GM21723 (cell line): ENCODE data around the gene NANOGP8.

Experiments used
- ATAC-seq: cut with Tn5 transposase; IDR thresholded peaks from one replicate; pipeline ENCODE4 v1.9.1; 2021; ENCODE audit warnings: mild to moderate bottlenecking, moderate library complexity; ENCODE audit not compliant: unreplicated experiment

The NANOGP8 gene

DNA sequence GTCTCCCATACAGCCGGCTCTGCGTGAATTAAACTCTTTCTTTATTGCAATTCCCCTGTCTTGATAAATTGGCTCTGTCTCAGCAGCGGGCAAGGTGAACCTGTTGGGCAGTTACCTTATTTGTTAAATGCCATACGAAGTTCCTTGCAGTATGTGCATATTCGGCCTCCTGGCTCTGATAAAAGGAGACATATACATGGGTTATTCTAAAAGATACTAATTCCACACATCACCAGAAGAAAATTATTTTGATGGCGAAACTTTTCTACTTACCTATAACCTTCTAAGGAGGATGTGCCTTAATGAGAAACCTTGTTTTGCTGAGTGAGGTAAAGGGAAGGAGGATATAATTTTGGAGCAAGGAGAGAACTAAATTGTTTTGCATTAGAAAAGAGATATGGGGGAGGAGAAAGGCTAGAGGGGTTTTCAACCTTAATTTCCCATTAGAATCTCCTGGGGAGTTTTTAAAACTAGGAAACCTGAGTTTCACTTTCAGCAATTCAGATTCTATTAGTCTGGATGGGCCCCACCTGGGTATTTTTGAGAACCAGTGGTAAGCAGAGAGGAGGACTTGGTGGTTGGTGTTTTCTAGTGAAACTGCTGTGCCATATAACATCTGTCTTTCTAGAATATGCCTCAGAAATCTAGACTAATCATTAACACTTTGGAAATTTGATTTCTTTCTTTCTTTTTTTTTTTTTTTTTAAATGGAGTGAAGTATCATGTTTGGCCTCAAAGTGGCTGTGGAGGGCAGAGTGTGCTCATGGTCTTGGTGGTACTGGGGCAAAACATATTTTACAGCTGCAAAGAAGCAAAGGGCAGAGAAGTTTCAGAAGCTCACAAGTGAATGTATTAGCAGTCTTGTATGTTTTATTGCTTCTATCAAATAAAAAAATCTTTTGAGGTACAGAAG, 23.0 kb downstream of the NANOGP8 start:
- peak; percentile 48 for ATAC-seq

GRCh38 chr15:35061161-35061824, 23.8 kb downstream of the NANOGP8 start:
- ATAC-seq = no peak

GRCh38 chr15:35060591-35060990, 24.5 kb downstream of the NANOGP8 start:
- ATAC-seq = no peak

- ATAC-seq = no peak
These were observed 26.5 kb downstream of the NANOGP8 start for GRCh38 chr15:35058534-35059054.

DNA sequence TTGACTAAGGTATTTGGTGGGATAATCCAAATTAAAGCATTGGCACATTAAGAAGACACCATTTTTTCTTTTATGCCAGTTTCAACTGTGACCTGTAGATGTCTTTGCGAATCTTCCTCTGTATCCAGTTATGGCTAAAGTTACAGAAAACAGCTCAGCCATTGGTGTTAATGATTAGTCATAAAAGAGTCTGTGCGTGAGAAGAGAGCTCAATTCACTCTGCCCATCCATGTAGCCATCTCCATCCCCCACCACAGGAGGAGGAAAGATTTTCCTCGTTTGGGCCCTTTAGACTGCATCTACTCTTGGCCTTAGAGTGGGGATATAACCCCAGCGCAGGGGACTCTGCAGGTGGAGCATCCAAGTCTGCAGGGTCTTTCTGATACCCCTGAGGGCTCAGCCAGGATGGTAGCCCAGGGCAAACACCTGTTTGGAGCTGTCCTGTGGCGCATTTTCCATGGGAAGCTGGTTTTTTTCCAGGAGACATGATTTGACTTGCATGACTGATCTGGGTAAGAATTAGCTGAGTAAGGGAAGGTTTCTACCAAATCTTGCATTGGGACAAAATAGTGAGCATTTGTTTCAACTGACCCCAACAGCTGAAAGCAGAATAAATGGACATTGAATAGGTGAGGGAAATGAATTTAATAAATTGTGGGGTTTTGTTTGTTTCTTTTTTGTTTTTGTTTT, 29.5 kb downstream of the NANOGP8 start:
- ATAC-seq = no peak

- ATAC-seq = no peak
These were observed 30.7 kb downstream of the NANOGP8 start for GRCh38 chr15:35054380-35054779.

- ATAC-seq = no peak
These were observed 37.1 kb downstream of the NANOGP8 start for GRCh38 chr15:35047996-35048395.

- ATAC-seq = no peak
These were observed 37.6 kb downstream of the NANOGP8 start for GRCh38 chr15:35047528-35047927.

GRCh38 chr15:35043373-35044095, 41.6 kb downstream of the NANOGP8 start:
- ATAC-seq = no peak

DNA sequence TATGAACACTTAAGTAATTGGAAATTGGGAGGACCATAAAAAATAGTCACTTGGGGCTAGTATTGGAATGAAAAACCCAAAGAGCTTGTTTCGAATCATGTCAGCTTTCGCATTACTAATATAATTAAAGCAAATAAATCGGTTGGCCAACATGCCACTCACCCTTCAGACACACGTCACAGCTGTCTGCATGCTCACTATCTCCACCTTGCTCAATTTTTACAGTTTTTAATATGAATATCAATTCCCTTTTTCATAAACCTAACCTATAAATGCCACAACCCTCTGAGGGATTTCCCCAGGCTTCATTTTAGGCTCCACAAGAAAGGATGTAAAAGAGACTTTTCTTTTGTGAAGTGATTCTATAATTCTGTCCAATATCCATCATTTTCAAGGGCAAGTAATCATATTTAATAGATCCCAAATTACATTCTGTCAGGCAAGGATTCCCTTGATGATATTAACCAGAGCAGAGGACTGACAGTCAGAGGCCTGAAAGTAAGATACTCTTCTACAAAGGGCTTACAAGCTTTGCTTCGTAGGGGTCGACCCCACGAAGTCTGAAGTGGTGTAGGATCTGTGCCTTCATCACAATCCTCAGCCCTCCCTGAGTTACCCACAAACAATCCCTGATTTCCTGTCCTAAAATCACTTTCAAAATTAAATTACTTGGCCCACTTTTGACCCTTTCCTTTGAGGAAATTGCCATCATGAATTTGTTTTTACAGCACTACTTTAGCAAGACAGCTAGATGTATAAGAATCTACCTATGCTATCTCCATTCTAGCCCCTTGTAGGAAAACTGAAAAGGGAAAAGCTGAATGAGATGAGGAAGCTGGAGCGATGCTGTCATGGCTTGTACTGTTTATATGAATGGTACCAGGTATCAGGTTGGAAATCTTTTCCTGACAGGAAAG, 44.5 kb downstream of the NANOGP8 start:
- ATAC-seq = no peak

DNA sequence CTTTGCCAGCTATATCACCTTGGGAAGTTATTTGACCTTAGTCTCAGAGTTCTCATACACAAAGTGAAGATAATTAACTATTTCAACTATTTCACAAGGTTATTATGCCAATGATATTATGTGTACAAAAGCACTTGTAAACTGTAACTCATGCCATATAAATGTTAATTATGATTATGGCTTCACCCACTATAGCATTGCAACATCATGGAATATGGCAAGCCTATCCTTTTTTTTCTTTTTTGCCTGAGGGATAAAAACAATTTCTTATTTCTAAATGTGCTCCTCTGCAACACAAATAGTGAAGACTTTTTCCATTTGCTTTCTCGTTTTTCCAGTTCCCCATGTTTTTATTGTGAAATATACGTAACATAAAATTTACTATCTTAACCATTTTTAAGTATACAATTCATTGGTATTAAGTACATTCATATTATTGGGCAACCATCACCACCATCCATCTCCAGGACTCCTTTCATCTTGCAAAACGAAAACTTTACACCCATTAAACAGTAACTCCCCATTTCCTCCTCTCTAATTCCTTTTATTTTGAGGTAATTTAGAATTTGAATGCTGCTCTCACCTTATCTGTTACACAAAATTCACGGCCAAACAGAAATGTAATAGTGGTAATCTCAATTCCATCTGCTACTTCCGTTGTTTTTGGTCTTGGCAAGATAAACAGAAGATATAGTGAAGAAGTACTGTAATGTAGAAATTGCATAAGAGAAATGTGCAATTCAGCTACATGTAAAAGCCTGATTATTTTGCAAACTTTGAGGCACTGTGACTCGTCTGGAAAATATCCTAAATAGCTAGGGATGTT, 46.3 kb downstream of the NANOGP8 start:
- no peak for ATAC-seq
